GM19467 (cell line): Measurements from ENCODE around the gene OR7A17.

Source experiments
- ATAC-seq: cut with Tn5 transposase; IDR thresholded peaks from one replicate; pipeline ENCODE4 v1.9.1; 2021; ENCODE audit warnings: mild to moderate bottlenecking, moderate library complexity; ENCODE audit not compliant: unreplicated experiment

The OR7A17 gene

DNA sequence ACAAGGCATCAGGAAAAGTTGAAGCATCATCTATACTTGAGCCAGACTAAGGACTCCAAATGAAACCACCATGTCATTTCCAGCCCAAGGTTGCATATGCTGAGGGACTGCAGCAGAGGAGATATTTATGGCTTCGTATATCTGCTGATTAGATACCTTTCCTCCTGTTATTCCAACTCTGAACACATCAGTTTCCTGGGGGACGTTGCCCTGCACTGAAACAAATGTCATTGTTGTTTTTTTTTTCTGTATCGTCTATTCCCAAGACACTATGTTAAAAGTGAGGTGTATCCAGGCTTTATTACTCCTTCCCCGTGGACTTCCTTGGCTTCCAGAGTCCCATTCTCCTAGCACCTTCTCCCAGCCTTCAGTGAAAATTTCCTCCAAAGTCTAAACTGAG, at the start of gene OR7A17:
Gene OR7A17, minus strand, starts transcription at position 101 of the 400 bp plus-strand sequence. CDS start 4,777 bp downstream, outside the sequence.
- ATAC-seq = no peak

DNA sequence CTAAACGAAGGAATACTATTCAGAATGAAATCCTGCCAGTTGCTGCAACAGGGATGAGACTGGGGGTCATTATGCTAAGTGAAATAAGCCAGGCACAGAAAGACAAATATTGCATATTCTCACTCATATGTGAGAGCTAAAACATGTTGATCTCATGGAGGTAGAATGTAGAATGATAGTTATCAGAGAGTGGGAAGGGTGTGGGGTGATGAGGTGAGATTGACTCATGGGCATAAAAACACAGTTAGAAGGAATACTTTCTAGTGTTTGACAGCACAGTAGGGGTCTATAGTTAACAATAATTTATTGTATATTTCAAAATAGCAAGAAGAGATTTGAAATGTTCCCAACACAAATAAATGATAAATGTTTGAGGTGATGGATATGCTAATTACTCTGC, 47.6 kb upstream of the OR7A17 start:
- ATAC-seq = no peak

DNA sequence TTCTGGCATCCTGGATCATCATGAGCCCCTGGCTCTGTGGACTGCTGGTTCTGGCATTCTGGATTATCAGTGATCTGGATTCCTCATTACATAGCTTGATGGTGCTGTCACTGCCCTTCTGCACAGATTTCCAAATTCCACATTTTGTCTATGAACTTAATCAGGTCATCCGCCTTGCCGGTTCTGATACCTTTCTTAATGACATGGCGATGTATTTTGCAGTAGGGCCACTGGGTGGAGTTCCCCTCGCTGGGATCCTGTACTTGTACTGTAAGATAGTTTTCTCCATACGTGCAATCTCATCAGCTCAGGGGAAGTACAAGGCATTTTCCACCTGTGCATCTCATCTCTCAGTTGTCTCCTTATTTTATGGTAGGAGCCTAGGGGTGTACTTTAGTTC, 30.9 kb upstream of the OR7A17 start:
- no peak for ATAC-seq

DNA sequence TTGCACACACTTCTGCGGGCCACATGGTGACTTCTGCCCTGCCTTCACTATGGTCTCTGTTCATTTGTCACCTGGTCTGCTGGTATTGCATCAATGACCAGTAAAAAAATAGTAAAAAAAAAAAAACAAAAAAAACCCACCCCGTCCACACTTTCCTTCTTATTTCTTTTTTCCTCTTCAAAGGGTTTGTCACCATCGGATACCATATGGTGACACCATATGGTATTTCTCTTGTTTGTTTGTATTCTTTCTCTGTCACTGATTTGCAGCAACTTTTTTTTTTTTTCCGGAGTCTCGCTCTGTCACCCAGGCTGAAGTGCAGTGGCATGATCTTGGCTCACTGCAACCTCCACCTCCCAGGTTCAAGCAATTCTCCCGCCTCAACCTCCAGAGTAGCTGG, 29.2 kb upstream of the OR7A17 start:
- no peak for ATAC-seq

DNA sequence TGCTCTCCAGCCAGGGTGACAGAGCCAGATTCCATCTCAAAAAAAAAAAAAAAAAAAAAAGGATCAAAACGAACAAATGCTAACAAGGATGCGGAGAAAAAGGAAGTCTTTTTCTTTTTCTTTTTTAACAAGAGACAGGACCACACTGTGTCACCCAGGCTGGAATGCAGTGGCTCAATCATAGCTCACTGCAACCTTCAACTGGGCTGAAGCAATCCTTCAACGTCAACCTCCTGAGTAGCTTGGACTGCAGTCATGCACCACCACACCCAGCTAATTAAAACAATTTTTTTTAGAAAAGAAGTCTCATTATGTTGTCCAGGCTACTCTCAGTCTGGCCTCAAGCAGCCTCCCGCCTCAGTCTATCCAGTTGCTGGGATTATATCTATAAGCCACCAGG, 20.8 kb upstream of the OR7A17 start:
- no peak for ATAC-seq

DNA sequence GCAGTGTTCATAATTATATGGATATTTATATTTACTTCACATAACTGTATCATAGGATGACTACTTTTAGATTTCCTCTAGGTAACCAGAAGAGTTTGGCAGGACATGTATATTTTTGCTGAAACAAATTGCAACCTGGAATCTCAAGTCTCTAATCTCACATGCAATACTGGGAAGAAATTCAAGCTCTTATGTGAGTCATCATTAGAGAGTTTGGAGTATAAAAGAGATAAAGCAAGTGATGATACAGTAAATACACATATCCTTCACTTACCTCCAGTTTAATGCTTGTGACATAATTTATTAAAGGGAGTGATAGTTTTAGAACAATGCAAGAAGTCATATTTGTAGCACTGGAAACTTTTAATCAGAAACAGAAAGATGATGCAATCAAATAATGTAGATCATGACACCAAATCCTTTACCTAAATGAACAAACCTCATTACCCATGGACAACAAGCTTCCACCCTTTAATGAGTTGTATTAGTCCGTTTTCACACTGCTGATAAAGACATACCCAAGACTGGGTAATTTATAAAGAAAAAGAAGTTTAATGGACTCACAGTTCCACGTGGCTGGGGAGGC, 15.8 kb upstream of the OR7A17 start:
- ATAC-seq = no peak

DNA sequence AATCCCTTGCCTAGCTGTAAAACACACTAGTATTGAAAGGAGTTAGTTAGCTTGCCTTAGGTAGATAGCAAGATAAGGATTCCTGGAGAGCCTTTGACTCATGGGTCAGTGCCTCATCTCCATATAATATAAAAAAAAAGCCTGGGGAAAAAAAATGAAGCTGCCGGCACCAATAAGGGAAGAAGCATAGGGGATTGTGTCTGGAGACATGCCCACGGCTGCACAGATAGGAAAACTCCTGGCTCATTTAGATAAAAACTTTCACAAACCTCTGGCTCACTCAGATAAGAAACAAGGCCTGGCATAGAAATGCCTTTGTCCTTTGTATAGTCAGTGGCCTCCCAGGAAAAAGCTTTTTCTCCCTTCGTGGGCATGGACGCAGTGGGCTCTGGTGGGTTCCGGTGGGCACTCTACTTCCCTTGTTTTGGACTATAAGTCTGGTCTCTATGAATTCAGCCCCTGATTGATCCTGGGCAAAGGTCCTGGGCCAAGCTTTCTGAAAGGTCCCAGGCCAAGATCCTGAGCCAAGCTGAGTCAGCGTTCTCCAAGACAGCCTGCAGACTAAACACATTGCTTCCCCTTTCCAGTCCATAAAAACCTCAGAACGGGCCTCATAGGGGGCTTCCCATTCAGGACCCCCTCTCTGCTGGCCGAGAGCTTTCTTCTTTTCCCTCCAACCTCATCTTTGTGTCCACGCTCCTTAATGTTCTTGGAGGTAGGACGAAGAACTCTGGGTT, 4.9 kb upstream of the OR7A17 start:
- ATAC-seq = no peak

DNA sequence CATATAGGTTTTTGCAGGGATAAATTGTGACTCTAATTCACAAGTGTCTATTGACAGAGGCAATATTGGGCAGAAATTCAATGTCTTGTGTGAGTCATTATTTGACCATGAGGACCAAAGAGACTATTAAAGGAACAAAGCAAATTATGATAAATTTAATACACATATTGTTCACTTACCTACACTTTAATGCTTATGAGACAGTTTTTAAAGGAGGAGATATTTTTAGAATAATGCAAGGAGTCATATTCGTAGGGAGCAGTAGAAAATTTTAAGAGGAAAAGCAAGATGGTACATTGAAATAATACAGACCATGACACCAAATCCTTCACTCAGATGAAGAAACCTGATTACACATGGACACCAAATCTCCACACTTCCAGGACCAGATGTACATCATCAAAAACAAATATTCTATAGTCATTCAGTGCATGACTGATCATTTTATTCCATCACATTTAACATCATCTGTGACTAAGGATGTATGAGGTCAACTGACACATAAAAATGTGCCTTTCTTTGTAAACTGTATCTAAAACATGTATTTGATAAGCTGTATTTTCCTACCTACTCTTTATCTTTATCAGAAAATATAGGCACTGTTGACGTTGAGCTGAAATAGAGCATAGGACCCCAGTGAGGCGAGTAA, 4.2 kb upstream of the OR7A17 start:
- ATAC-seq = no peak

DNA sequence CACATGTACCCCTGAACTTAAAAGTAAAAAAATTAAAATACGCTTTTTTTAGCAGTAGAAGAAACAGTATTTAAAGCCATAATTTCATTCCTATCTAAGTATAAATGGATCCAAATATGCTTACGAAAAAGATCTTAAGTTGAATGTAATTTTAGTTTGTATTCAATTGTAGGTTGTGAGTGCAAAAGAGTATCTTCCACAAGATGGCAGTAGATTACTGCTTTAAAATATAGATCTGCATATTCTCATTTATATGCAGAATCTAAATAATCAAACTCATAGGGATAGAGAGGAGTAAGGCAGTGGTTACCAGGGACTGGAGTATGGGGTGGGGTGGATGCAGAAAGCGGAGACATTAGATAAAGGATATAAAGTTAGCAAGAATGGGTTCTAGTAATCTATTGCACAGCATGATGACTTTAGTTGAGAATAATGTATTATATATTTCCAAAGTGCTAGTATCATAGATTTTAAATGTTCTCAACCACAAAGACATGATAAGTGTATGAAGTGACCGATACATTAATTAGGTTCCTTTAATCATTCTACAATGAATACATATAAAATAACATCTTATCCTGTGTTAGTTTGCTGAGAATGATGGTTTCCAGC, 14.2 kb downstream of the OR7A17 start:
- ATAC-seq = no peak

DNA sequence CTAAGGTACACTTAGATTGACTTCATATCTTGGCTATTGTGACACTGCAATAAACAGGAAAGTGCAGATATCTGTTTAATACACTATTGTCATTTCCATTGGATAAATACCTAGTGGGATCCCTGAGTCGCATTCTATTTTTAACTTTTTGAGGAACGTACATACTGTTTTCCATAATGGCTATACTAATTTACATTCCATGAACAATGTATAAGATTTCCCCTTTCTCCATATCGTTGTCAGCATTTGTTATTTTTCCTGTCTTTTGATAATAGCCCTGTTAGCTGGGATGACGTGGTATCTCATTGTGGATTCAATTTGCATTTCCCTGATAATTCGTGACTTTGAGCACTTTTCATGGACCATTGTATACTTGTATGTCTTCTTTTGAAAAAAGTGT, 17.4 kb downstream of the OR7A17 start:
- no peak for ATAC-seq

DNA sequence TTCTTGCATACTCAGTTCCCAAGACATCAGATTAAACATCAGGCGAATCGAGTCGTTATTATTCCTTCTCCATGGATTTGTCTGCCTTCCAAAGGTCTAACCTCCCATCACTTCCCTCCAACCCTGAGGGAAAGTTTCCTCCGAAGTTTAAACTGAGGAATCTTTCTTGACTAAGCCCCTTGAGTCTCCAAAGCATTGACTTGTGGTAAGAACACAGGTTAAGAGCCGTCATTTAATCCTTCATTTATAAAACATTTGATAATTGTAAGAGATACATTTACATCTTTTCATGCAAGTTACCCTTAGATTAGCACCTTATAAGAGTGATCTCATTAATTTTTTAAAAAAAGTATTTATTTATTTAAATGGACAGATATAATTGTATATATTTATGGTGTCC, 37.1 kb downstream of the OR7A17 start, which contains the start of gene OR7A10:
Gene OR7A10, minus strand, starts transcription at position 101 of the 400 bp plus-strand sequence. CDS start 7,045 bp downstream, outside the sequence.
- no peak for ATAC-seq

DNA sequence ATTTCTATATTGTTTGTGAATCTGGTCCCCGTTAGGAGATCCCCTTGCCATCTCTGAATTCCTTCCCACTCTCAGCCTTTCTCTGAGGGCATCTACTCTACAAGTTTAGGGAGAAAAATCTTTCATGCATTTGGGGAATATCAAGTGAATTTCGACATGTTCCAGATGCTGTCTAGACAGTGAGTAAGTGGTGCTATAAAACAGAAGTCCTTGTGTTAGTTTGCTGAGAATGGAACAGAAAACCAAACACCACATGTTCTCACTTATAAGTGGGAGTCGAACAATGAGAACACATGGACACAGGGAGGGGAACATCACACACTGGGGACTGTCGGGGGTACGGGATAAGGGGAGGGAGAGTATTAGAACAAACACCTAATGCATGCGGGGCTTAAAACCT, 42.4 kb downstream of the OR7A17 start:
- ATAC-seq = no peak

DNA sequence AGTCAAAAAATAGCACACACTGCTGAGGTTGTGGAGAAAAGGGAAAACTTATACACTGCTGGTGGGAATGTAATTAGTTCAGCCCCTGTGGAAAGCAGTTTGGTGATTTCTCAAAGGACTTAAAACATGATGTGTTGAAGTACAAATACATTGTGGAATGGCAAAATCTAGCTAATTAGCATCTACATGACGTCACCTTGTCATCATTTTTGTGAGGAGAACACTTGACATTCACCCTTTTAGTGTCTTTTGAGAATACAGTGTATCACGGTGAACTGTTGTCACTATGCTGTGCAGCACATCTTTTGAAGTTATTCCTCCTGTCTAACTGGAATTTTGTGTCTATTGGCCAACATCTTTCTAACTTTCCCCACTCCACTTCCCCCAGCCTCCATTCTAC, 42.8 kb downstream of the OR7A17 start:
- ATAC-seq = no peak

DNA sequence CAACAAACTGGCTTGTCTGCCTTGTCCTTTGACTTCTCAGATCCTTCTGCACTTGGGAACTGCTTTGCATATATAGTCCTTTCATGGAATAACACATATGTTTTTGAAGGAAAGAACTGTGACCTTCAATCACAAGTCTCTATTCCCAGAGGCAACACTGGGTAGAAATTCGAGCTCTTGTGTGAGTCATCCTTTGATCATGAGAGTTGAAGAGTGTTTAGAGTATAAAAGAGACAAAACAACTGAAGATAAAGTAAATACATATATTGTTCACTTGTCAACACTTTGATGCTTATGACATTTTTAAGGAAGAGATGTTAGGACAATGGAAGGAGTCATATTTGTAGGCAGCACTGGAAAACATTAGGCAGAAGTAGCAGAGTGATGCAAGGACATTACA, 45.7 kb downstream of the OR7A17 start:
- ATAC-seq = no peak

DNA sequence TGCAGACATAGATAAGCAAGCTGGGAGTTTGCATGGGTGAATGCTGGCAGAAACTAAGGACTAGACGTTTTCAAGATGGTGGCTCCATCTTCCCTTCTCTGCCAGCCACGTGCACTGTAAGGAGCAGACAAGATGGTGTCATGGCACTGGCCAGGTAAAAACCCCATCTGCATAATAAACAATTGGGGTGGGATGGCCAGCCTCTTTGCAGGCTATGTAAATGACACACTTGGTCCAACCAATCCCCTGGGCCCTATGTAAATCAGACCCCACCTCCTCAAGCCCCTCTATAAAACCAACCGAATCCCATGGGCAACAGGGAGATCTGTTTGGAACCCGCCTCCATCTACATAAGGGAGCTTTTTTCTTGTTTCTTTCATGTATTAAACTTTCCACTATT, 48.5 kb downstream of the OR7A17 start:
- no peak for ATAC-seq

DNA sequence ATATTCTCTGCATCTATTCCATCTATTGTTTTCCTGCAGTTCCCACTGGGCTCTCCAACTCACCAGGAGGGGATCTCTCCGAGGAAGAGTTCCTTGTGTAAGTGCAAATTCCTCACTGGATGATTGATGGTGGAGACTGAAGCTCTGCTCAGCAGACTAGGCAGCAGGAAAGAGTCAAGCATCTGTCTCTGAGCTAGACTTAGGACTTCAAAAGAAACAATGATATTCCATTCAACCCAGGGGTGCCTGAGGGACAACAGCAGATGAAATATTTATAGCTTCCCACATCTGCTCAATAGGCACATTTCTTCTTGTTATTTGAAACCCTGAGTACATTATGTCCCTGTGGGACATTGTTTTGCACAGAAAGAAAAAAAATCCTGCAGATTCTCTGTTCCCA, 50.9 kb downstream of the OR7A17 start, which contains the start of the genes OR7A5 and OR7C1:
Gene OR7A5, minus strand, starts transcription at position 175 of the 400 bp plus-strand sequence. CDS start 6,944 bp downstream, outside the sequence.
Gene OR7C1, minus strand, starts transcription at position 175 of the 400 bp plus-strand sequence. CDS start 35,049 bp downstream, outside the sequence.
- no peak for ATAC-seq

DNA sequence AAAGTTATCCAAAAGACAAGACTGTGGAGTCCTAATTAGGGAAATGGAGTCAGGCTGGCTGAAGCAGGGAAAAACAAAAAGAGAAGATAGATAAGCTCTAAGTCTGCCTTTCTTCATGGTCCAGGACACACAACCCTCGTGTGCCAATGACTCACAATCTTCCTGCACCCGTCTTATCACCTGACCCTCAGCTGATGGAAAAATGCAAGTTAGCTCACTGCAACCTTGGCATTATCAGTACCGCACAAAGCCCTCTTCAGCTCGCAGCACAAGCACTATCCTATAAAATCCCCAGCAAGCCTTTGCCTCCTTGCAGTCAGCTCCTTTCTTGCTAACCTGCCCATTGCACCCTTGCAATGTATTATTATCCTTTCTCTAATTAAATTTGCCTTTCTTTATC, 55.2 kb downstream of the OR7A17 start:
- ATAC-seq = no peak
